NCI-H187 (cell line): ENCODE results near the gene RASA3.
"Not testable (repeated sequence)": the region's sequence is repeated elsewhere in the genome, so short reads cannot be mapped to it uniquely, and the experiment has no call there.

Experiments
- DNase-seq, 2 experiments: peaks; one replicate each; lab custom pipeline; 2025; lab: John Stamatoyannopoulos, UW

The RASA3 gene

GRCh38 chr13:114114006-114114640 lies 18.3 kb downstream of the RASA3 start:
- no peak for DNase-seq

GRCh38 chr13:114113395-114113794 lies 19.0 kb downstream of the RASA3 start:
- not testable (repeated sequence) for DNase-seq

- no peak for DNase-seq
Observed at GRCh38 chr13:114112826-114113322, 19.5 kb downstream of the RASA3 start.

GRCh38 chr13:114112231-114112825 lies 20.1 kb downstream of the RASA3 start:
- DNase-seq, result no peak

GRCh38 chr13:114111577-114111976 lies 20.8 kb downstream of the RASA3 start:
- DNase-seq, result no peak

- DNase-seq, result not testable (repeated sequence)
Observed at GRCh38 chr13:114110830-114111189, 21.6 kb downstream of the RASA3 start.

GRCh38 chr13:114110091-114110829 lies 22.2 kb downstream of the RASA3 start:
- DNase-seq, result no peak

GRCh38 chr13:114109641-114110041 lies 22.8 kb downstream of the RASA3 start:
- DNase-seq, result peak; percentile 44 to 54

GRCh38 chr13:114108894-114109293 lies 23.5 kb downstream of the RASA3 start:
- no peak for DNase-seq

GRCh38 chr13:114108141-114108761 lies 24.2 kb downstream of the RASA3 start:
- DNase-seq, result no peak

- DNase-seq, result no peak
Observed at GRCh38 chr13:114107686-114108081, 24.7 kb downstream of the RASA3 start.

GRCh38 chr13:114106991-114107685 lies 25.3 kb downstream of the RASA3 start:
- DNase-seq, result no peak

- no peak for DNase-seq
Observed at GRCh38 chr13:114106526-114106925, 25.9 kb downstream of the RASA3 start.

- no peak for DNase-seq
Observed at GRCh38 chr13:114105521-114106225, 26.8 kb downstream of the RASA3 start.

- no peak for DNase-seq
Observed at GRCh38 chr13:114104655-114105520, 27.5 kb downstream of the RASA3 start.

- no peak for DNase-seq
Observed at GRCh38 chr13:114103801-114104654, 28.4 kb downstream of the RASA3 start.

- DNase-seq, result not testable (repeated sequence)
Observed at GRCh38 chr13:114103289-114103621, 29.2 kb downstream of the RASA3 start.

GRCh38 chr13:114102521-114103288 lies 29.7 kb downstream of the RASA3 start:
- no peak for DNase-seq

- DNase-seq, result no peak
Observed at GRCh38 chr13:114102131-114102520, 30.3 kb downstream of the RASA3 start.
